ENCODE measurements around the gene SCAMP4. TPM values are rescaled to one million over a fixed set of nuclear protein-coding genes. Genes with fewer than 3 reads are reported as not detected.
A peak's percentile ranks its signal among the peaks of the same experiment; 100 is the strongest.

The SCAMP4 gene
- total RNA-seq, 1 donor: 70.6 TPM

- Histone ChIP-seq H3K9me3 (ENCODE audit: low read depth, low read length) (no peaks in the 10 kb centered on the region), H3K36me3 (ENCODE audit: insufficient read depth, low read length) (no peaks in the 10 kb centered on the region), H3K4me2 (ENCODE audit: insufficient read depth, low read length) (no peak overlapping the region), H3K27ac (ENCODE audit: low read depth, low read length) (no peak overlapping the region), H3K79me2 (ENCODE audit: insufficient read depth, low read length) (peaks cover 49% of the 10 kb centered on the region), H3K27me3 (ENCODE audit: insufficient read depth, low read length) (no peaks in the 10 kb centered on the region), H4K20me1 (ENCODE audit: insufficient read depth, low read length) (peaks cover 42% of the 10 kb centered on the region), H2AFZ (ENCODE audit: low read length) (no peak overlapping the region), H3K4me1 (ENCODE audit: insufficient read depth, low read length) (no peaks in the 10 kb centered on the region), H3K4me3 (ENCODE audit: insufficient read depth, low read length) (no peak overlapping the region)
- TF ChIP-seq CTCF (IDR thresholded peaks at IDR 0.05; ENCODE audit: extremely low read depth, low read depth, low read length): no peak
- DNase-seq (ENCODE audit: insufficient read length, low spot score, missing footprints): no peak
These were observed 63.3 kb downstream of the SCAMP4 start for GRCh38 chr19:1968279-1969175.

- Histone ChIP-seq H4K20me1 (ENCODE audit: insufficient read depth, low read length) (peaks cover 48% of the 10 kb centered on the region), H3K27ac (ENCODE audit: low read depth, low read length) (no peak overlapping the region), H3K36me3 (ENCODE audit: insufficient read depth, low read length) (no peaks in the 10 kb centered on the region), H3K27me3 (ENCODE audit: insufficient read depth, low read length) (no peaks in the 10 kb centered on the region), H3K4me1 (ENCODE audit: insufficient read depth, low read length) (no peaks in the 10 kb centered on the region), H2AFZ (ENCODE audit: low read length) (no peak overlapping the region), H3K4me2 (ENCODE audit: insufficient read depth, low read length) (no peak overlapping the region), H3K4me3 (ENCODE audit: insufficient read depth, low read length) (no peak overlapping the region), H3K79me2 (ENCODE audit: insufficient read depth, low read length) (peaks cover 51% of the 10 kb centered on the region), H3K9me3 (ENCODE audit: low read depth, low read length) (no peaks in the 10 kb centered on the region)
- no peak for DNase-seq (ENCODE audit: insufficient read length, low spot score, missing footprints)
- no peak for TF ChIP-seq CTCF (IDR thresholded peaks at IDR 0.05; ENCODE audit: extremely low read depth, low read depth, low read length)
These were observed 64.2 kb downstream of the SCAMP4 start for GRCh38 chr19:1969176-1970002.

GRCh38 chr19:1970003-1970805 lies 65.0 kb downstream of the SCAMP4 start:
- Histone ChIP-seq H3K4me1 (ENCODE audit: insufficient read depth, low read length) (no peaks in the 10 kb centered on the region), H3K27ac (ENCODE audit: low read depth, low read length) (no peak overlapping the region), H3K9me3 (ENCODE audit: low read depth, low read length) (no peaks in the 10 kb centered on the region), H4K20me1 (ENCODE audit: insufficient read depth, low read length) (peaks cover 56% of the 10 kb centered on the region), H3K4me3 (ENCODE audit: insufficient read depth, low read length) (no peak overlapping the region), H2AFZ (ENCODE audit: low read length) (no peak overlapping the region), H3K36me3 (ENCODE audit: insufficient read depth, low read length) (no peaks in the 10 kb centered on the region), H3K79me2 (ENCODE audit: insufficient read depth, low read length) (peaks cover 59% of the 10 kb centered on the region), H3K4me2 (ENCODE audit: insufficient read depth, low read length) (no peak overlapping the region), H3K27me3 (ENCODE audit: insufficient read depth, low read length) (no peaks in the 10 kb centered on the region)
- TF ChIP-seq CTCF (IDR thresholded peaks at IDR 0.05; ENCODE audit: extremely low read depth, low read depth, low read length): no peak
- peak; percentile 97 for DNase-seq (ENCODE audit: insufficient read length, low spot score, missing footprints)
